HepG2 (cell line): ENCODE results near the gene RNASE4. TPM values are rescaled to one million over a fixed set of nuclear protein-coding genes. Genes with fewer than 3 reads are reported as not detected.
A peak's percentile ranks its signal among the peaks of the same experiment; 100 is the strongest.

ENCODE experiments used
- CBX5 ChIP-seq: sonication (generic); formaldehyde crosslinking; IDR thresholded peaks from 2 replicates; pipeline ENCODE4 v1.4.0; 2020; ENCODE audit warnings: missing genetic modification reagents, borderline replicate concordance
- CEBPG ChIP-seq: IDR thresholded peaks from 2 replicates; pipeline ENCODE4 v1.6.1; 2016
- CREB1 ChIP-seq, 2 experiments: fragments of 450-650 bp in 1 of 2; IDR thresholded peaks; 2 replicates each; pipeline ENCODE4 v1.6.1; 2016 to 2017; ENCODE audit warnings: control low read depth in 1 of 2, mild to moderate bottlenecking in 1 of 2, missing compliant biosample characterization in 1 of 2, missing genetic modification characterization in 1 of 2
- EED ChIP-seq: sonication (generic); formaldehyde crosslinking; IDR thresholded peaks from 2 replicates; pipeline ENCODE4 v1.5.0; 2020; ENCODE audit warnings: mild to moderate bottlenecking, missing genetic modification reagents
- GZF1 ChIP-seq: sonication (generic); formaldehyde crosslinking; IDR thresholded peaks from 2 replicates; pipeline ENCODE4 v1.5.1; 2020; ENCODE audit warnings: mild to moderate bottlenecking, missing genetic modification reagents
- HCFC1 ChIP-seq: fragments of 150-350 bp; IDR thresholded peaks from 2 replicates; pipeline ENCODE4 v1.6.1; 2014; ENCODE audit warnings: low read depth, low read length
- KDM4B ChIP-seq: sonication (generic); formaldehyde crosslinking; IDR thresholded peaks from 2 replicates; pipeline ENCODE4 v1.4.0; 2020; ENCODE audit warnings: missing genetic modification reagents
- MXD4 ChIP-seq: IDR thresholded peaks from 2 replicates; pipeline ENCODE4 v1.6.1; 2016; ENCODE audit warnings: mild to moderate bottlenecking, missing biosample characterization, missing genetic modification reagents
- PLSCR1 ChIP-seq: sonication (generic); formaldehyde crosslinking; IDR thresholded peaks from 2 replicates; pipeline ENCODE4 v1.5.0; 2020; ENCODE audit warnings: missing genetic modification reagents, mild to moderate bottlenecking, borderline replicate concordance
- SRF ChIP-seq: IDR thresholded peaks from 2 replicates; pipeline ENCODE4 v1.6.1; 2011; ENCODE audit warnings: mild to moderate bottlenecking, low read depth, low read length, moderate library complexity
- SRY ChIP-seq: sonication (generic); formaldehyde crosslinking; IDR thresholded peaks from 2 replicates; pipeline ENCODE4 v1.8.0; 2022; ENCODE audit warnings: mild to moderate bottlenecking, missing genetic modification reagents
- ZBTB20 ChIP-seq: sonication (generic); formaldehyde crosslinking; IDR thresholded peaks from 2 replicates; pipeline ENCODE4 v1.8.1; 2023; ENCODE audit warnings: missing genetic modification reagents, low read depth, mild to moderate bottlenecking, borderline replicate concordance
- ZBTB4 ChIP-seq: sonication (generic); formaldehyde crosslinking; IDR thresholded peaks from 2 replicates; pipeline ENCODE4 v1.4.0; 2020; ENCODE audit warnings: missing genetic modification reagents, mild to moderate bottlenecking, borderline replicate concordance
- ZFP1 ChIP-seq: IDR thresholded peaks from 2 replicates; pipeline ENCODE4 v1.6.1; 2016
- ZKSCAN8 ChIP-seq: IDR thresholded peaks from 2 replicates; pipeline ENCODE4 v1.6.1; 2016; ENCODE audit warnings: borderline replicate concordance, missing genetic modification reagents, missing compliant biosample characterization
- ZNF124 ChIP-seq: sonication (generic); formaldehyde crosslinking; IDR thresholded peaks from 2 replicates; pipeline ENCODE4 v1.4.0; 2020; ENCODE audit warnings: missing genetic modification reagents
- ZNF589 ChIP-seq: sonication (generic); formaldehyde crosslinking; conservative IDR thresholded peaks from 2 replicates; pipeline ENCODE4 v1.8.0; 2022; ENCODE audit warnings: mild to moderate bottlenecking, moderate library complexity, missing genetic modification reagents
- polyA plus RNA-seq, 8 experiments: library from polyadenylated mRNA; depleted of rRNA in 3 of 8; stranded (reverse) in 7 of 8; unstranded in 1 of 8; fragments of >200 nt; fragmentation: Illumina TruSeq in 4 of 8; extraction: Trizol in 4 of 8; gene quantifications; 2 replicates each; pipeline versions ENCODE4 v1.2.1 to v1.2.3, GENCODE V29; 2011 to 2016; ENCODE audit warnings: low read depth in 4 of 8, missing spikeins in 1 of 8, mixed read lengths in 1 of 8; ENCODE audit not compliant: insufficient read depth in 1 of 8
- total RNA-seq, 5 experiments: library from RNA; depleted of rRNA; stranded (reverse); fragments of >200 nt; fragmentation: Illumina TruSeq; extraction: Trizol; gene quantifications; 2 replicates each; pipeline ENCODE4 v1.2.3, GENCODE V29; 2016; ENCODE audit warnings: low read depth in 1 of 5
- TF ChIP-seq, protein P1 (sequence below), 2 experiments: sonication (generic) in 1 of 2; formaldehyde crosslinking in 1 of 2; IDR thresholded peaks; 2 replicates each; pipeline versions ENCODE4 v1.4.0 to v1.6.1; 2016 to 2020; ENCODE audit warnings: borderline replicate concordance in 1 of 2, low read depth in 1 of 2, mild to moderate bottlenecking in 1 of 2, missing genetic modification reagents in 1 of 2
- TF ChIP-seq, protein P2 (sequence below): sonication (generic); formaldehyde crosslinking; conservative IDR thresholded peaks from 2 replicates; pipeline ENCODE4 v1.8.0; 2022; ENCODE audit warnings: mild to moderate bottlenecking, moderate library complexity, missing genetic modification reagents
- TF ChIP-seq, protein P3 (sequence below): fragments of 450-650 bp; IDR thresholded peaks from 2 replicates; pipeline ENCODE4 v1.6.1; 2016

The RNASE4 gene
- total and polyA plus RNA-seq, 2 of the 13 experiments (the other 11 are each of a cell fraction or from before 2014, with no cell fraction given) = 109 to 983 TPM

GRCh38 chr14:20682127-20682434 lies 2.3 kb upstream of the RNASE4 start (continued):
- TF ChIP-seq ZNF124 (CRISPR knock-in tag) (no peak), ZBTB4 (CRISPR knock-in tag) (no peak; the same call in 1 of the 2 replicates), CREB1 (IDR thresholded peaks at IDR 0.05) (no peak), CREB1 (CRISPR knock-in tag; IDR thresholded peaks at IDR 0.05) (no peak), PLSCR1 (CRISPR knock-in tag) (no peak), CEBPG (no peak), SRF (no peak), ZBTB20 (CRISPR knock-in tag) (no peak), KDM4B (no peak), MXD4 (CRISPR knock-in tag) (0 out of 2 replicates have a peak, but pooled peaks have one; percentile 23), CBX5 (no peak), GZF1 (CRISPR knock-in tag) (no peak), EED (CRISPR knock-in tag) (no peak), ZKSCAN8 (CRISPR knock-in tag) (no peak), ZNF589 (CRISPR knock-in tag) (no peak), HCFC1 (no peak), SRY (CRISPR knock-in tag) (no peak), ZFP1 (no peak; the same call in 1 of the 2 replicates)
- TF ChIP-seq, protein P1, sequence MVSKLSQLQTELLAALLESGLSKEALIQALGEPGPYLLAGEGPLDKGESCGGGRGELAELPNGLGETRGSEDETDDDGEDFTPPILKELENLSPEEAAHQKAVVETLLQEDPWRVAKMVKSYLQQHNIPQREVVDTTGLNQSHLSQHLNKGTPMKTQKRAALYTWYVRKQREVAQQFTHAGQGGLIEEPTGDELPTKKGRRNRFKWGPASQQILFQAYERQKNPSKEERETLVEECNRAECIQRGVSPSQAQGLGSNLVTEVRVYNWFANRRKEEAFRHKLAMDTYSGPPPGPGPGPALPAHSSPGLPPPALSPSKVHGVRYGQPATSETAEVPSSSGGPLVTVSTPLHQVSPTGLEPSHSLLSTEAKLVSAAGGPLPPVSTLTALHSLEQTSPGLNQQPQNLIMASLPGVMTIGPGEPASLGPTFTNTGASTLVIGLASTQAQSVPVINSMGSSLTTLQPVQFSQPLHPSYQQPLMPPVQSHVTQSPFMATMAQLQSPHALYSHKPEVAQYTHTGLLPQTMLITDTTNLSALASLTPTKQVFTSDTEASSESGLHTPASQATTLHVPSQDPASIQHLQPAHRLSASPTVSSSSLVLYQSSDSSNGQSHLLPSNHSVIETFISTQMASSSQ (IDR thresholded peaks at IDR 0.05; ENCODE audit: low read depth) = no peak
- TF ChIP-seq, protein P1 (CRISPR knock-in tag; IDR thresholded peaks at IDR 0.05; ENCODE audit: borderline replicate concordance) = no peak
- TF ChIP-seq, protein P2, sequence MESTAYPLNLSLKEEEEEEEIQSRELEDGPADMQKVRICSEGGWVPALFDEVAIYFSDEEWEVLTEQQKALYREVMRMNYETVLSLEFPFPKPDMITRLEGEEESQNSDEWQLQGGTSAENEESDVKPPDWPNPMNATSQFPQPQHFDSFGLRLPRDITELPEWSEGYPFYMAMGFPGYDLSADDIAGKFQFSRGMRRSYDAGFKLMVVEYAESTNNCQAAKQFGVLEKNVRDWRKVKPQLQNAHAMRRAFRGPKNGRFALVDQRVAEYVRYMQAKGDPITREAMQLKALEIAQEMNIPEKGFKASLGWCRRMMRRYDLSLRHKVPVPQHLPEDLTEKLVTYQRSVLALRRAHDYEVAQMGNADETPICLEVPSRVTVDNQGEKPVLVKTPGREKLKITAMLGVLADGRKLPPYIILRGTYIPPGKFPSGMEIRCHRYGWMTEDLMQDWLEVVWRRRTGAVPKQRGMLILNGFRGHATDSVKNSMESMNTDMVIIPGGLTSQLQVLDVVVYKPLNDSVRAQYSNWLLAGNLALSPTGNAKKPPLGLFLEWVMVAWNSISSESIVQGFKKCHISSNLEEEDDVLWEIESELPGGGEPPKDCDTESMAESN (CRISPR knock-in tag) = no peak
- TF ChIP-seq, protein P3, sequence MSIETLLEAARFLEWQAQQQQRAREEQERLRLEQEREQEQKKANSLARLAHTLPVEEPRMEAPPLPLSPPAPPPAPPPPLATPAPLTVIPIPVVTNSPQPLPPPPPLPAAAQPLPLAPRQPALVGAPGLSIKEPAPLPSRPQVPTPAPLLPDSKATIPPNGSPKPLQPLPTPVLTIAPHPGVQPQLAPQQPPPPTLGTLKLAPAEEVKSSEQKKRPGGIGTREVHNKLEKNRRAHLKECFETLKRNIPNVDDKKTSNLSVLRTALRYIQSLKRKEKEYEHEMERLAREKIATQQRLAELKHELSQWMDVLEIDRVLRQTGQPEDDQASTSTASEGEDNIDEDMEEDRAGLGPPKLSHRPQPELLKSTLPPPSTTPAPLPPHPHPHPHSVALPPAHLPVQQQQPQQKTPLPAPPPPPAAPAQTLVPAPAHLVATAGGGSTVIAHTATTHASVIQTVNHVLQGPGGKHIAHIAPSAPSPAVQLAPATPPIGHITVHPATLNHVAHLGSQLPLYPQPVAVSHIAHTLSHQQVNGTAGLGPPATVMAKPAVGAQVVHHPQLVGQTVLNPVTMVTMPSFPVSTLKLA = no peak
